ENCODE measurements around the gene DCHS2.
"Not testable (repeated sequence)": the region's sequence is repeated elsewhere in the genome, so short reads cannot be mapped to it uniquely, and the experiment has no call there.

DCHS2 gene

GRCh38 chr4:154254999-154255398 lies 236.6 kb downstream of the DCHS2 start:
- no peak for TF ChIP-seq JUND (IDR thresholded peaks at IDR 0.05; ENCODE audit: low read depth)
- in situ Hi-C loops (cut with HindIII; ENCODE audit: low pct_unique_long_range_greater_than_20kb, low sequenced_read_pairs) = no loop called here
- DNase-seq (ENCODE audit: low read depth in 1 of 2, low spot score in 1 of 2) = no peak

- DNase-seq (ENCODE audit: low read depth in 1 of 2, low spot score in 1 of 2) = no peak
- in situ Hi-C loops (cut with HindIII; ENCODE audit: low pct_unique_long_range_greater_than_20kb, low sequenced_read_pairs) = no loop called here
- no peak for TF ChIP-seq JUND (IDR thresholded peaks at IDR 0.05; ENCODE audit: low read depth)
Measured at GRCh38 chr4:154234576-154234975, 257.0 kb downstream of the DCHS2 start.

GRCh38 chr4:154231806-154232478 lies 259.7 kb downstream of the DCHS2 start:
- DNase-seq (ENCODE audit: low read depth in 1 of 2, low spot score in 1 of 2) = no peak
- in situ Hi-C loops (cut with HindIII; ENCODE audit: low pct_unique_long_range_greater_than_20kb, low sequenced_read_pairs) = no loop called here
- no peak for TF ChIP-seq JUND (IDR thresholded peaks at IDR 0.05; ENCODE audit: low read depth)

GRCh38 chr4:154230723-154231122 lies 260.9 kb downstream of the DCHS2 start:
- TF ChIP-seq JUND (IDR thresholded peaks at IDR 0.05; ENCODE audit: low read depth) = no peak
- in situ Hi-C loops (cut with HindIII; ENCODE audit: low pct_unique_long_range_greater_than_20kb, low sequenced_read_pairs) = no loop called here
- DNase-seq (ENCODE audit: low read depth in 1 of 2, low spot score in 1 of 2) = no peak

- in situ Hi-C loops (cut with HindIII; ENCODE audit: low pct_unique_long_range_greater_than_20kb, low sequenced_read_pairs) = no loop called here
- TF ChIP-seq JUND (IDR thresholded peaks at IDR 0.05; ENCODE audit: low read depth) = no peak
Measured at GRCh38 chr4:154230091-154230490, 261.5 kb downstream of the DCHS2 start.

GRCh38 chr4:154222875-154223274 lies 268.7 kb downstream of the DCHS2 start:
- in situ Hi-C loops (cut with HindIII; ENCODE audit: low pct_unique_long_range_greater_than_20kb, low sequenced_read_pairs) = no loop called here
- no peak for DNase-seq (ENCODE audit: low read depth in 1 of 2, low spot score in 1 of 2)
- no peak for TF ChIP-seq JUND (IDR thresholded peaks at IDR 0.05; ENCODE audit: low read depth)

More at GRCh38 chr4:154230091-154230490, 261.5 kb downstream of the DCHS2 start:
- no peak for DNase-seq (ENCODE audit: low read depth in 1 of 2, low spot score in 1 of 2)

- in situ Hi-C loops (cut with HindIII; ENCODE audit: low pct_unique_long_range_greater_than_20kb, low sequenced_read_pairs) = no loop called here
Measured at GRCh38 chr4:154218051-154218450, 273.5 kb downstream of the DCHS2 start.

GRCh38 chr4:154217384-154217783 lies 274.2 kb downstream of the DCHS2 start:
- DNase-seq (ENCODE audit: low read depth in 1 of 2, low spot score in 1 of 2); in situ Hi-C loops (cut with HindIII; ENCODE audit: low pct_unique_long_range_greater_than_20kb, low sequenced_read_pairs): not testable (repeated sequence)

More at GRCh38 chr4:154218051-154218450, 273.5 kb downstream of the DCHS2 start:
- no peak for DNase-seq (ENCODE audit: low read depth in 1 of 2, low spot score in 1 of 2)
- TF ChIP-seq JUND (IDR thresholded peaks at IDR 0.05; ENCODE audit: low read depth) = no peak

GRCh38 chr4:154211506-154211905 lies 280.1 kb downstream of the DCHS2 start:
- no peak for DNase-seq (ENCODE audit: low read depth in 1 of 2, low spot score in 1 of 2)
- in situ Hi-C loops (cut with HindIII; ENCODE audit: low pct_unique_long_range_greater_than_20kb, low sequenced_read_pairs) = no loop called here
- TF ChIP-seq JUND (IDR thresholded peaks at IDR 0.05; ENCODE audit: low read depth) = no peak

- TF ChIP-seq JUND (IDR thresholded peaks at IDR 0.05; ENCODE audit: low read depth) = no peak
- in situ Hi-C loops (cut with HindIII; ENCODE audit: low pct_unique_long_range_greater_than_20kb, low sequenced_read_pairs) = no loop called here
- no peak for DNase-seq (ENCODE audit: low read depth in 1 of 2, low spot score in 1 of 2)
Measured at GRCh38 chr4:154208424-154208823, 283.2 kb downstream of the DCHS2 start.

GRCh38 chr4:154205471-154205870 lies 286.1 kb downstream of the DCHS2 start:
- DNase-seq (ENCODE audit: low read depth in 1 of 2, low spot score in 1 of 2) = no peak
- TF ChIP-seq JUND (IDR thresholded peaks at IDR 0.05; ENCODE audit: low read depth) = no peak
- in situ Hi-C loops (cut with HindIII; ENCODE audit: low pct_unique_long_range_greater_than_20kb, low sequenced_read_pairs) = no loop called here

- no peak for DNase-seq (ENCODE audit: low read depth in 1 of 2, low spot score in 1 of 2)
- no peak for TF ChIP-seq JUND (IDR thresholded peaks at IDR 0.05; ENCODE audit: low read depth)
- in situ Hi-C loops (cut with HindIII; ENCODE audit: low pct_unique_long_range_greater_than_20kb, low sequenced_read_pairs) = no loop called here
Measured at GRCh38 chr4:154194649-154195048, 296.9 kb downstream of the DCHS2 start.

- in situ Hi-C loops (cut with HindIII; ENCODE audit: low pct_unique_long_range_greater_than_20kb, low sequenced_read_pairs) = no loop called here
- no peak for DNase-seq (ENCODE audit: low read depth in 1 of 2, low spot score in 1 of 2)
- no peak for TF ChIP-seq JUND (IDR thresholded peaks at IDR 0.05; ENCODE audit: low read depth)
Measured at GRCh38 chr4:154192585-154192984, 299.0 kb downstream of the DCHS2 start.

GRCh38 chr4:154189346-154189745 lies 302.3 kb downstream of the DCHS2 start:
- no peak for DNase-seq (ENCODE audit: low read depth in 1 of 2, low spot score in 1 of 2)
- TF ChIP-seq JUND (IDR thresholded peaks at IDR 0.05; ENCODE audit: low read depth) = no peak
- in situ Hi-C loops (cut with HindIII; ENCODE audit: low pct_unique_long_range_greater_than_20kb, low sequenced_read_pairs) = no loop called here

All from T47D (cell line).